ENCODE data around the gene REV3L.
A peak's percentile ranks its signal among the peaks of the same experiment; 100 is the strongest.
"Not testable (repeated sequence)": the region's sequence is repeated elsewhere in the genome, so short reads cannot be mapped to it uniquely, and the experiment has no call there.

The REV3L gene

DNA sequence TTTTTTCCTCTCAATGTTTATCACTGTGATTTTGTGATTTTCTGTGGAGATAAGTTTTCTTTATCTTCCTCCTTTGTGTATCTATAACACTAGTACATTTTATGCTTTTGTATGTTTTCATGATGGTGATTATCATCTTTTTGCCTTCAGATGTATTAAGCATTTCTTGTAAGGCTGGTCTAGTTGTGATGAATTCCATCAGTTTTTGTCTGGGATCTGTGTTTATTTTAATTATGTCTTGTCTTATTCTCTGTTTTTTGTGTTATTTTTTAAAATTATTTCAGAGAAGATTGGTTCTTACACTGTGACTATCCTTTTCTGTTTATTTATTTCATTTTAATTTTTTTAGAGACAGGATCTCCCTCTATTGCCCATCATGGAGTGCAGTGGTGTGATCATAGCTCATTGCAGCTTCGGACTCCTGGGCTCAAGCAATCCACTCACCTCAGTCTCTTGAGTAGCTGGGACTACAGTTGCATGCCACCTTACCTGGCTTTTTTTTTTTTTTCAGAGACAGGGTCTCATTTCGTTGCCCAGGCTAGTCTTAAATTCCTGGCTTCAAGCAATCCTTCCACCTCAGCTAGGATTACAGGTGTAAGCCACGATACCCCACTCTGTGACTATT is 208.3 kb downstream of the REV3L start:
- peaks cover 64% of the 10 kb centered on the region for H3K36me3 ChIP-seq (replicated peaks)
- no peaks in the 10 kb centered on the region for H3K4me1 ChIP-seq
- no peak overlapping the region for H3K4me3 ChIP-seq
- in situ Hi-C loops (cut with MboI; ENCODE audit: low sequenced_read_pairs) = no loop called here
- H3K9me3 ChIP-seq = no peaks in the 10 kb centered on the region; the same call in 1 of the 2 replicates
- H3K27me3 ChIP-seq (ENCODE audit: low read depth) = no peaks in the 10 kb centered on the region
- DNase-seq (ENCODE audit: low spot score in 2 of 2) = no peak

DNA sequence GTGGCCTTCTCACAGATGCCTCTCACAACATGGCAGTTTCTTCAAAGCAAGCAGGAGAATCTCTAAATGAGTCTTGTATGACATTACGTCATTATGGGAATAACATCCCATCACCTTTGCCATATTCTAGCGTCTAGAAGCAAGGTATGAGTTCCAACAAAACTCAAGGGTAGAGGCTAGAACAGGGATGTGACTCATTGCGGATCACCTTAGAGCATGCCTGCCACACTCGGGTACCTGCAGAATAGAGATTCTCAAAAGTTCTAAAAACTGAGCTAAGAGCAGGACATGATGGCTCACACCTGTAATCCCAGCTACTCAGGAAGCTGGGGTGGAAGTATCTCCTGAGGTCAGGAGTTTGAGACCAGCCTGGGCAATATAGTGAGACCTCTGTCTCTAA is 212.9 kb downstream of the REV3L start:
- no peaks in the 10 kb centered on the region for H3K4me1 ChIP-seq
- no peak for DNase-seq (ENCODE audit: low spot score in 2 of 2)
- in situ Hi-C loops (cut with MboI; ENCODE audit: low sequenced_read_pairs) = no loop called here
- H3K4me3 ChIP-seq = no peak overlapping the region
- no peaks in the 10 kb centered on the region for H3K27me3 ChIP-seq (ENCODE audit: low read depth)
- peaks cover 63% of the 10 kb centered on the region for H3K36me3 ChIP-seq (replicated peaks)
- H3K9me3 ChIP-seq = no peaks in the 10 kb centered on the region

DNA sequence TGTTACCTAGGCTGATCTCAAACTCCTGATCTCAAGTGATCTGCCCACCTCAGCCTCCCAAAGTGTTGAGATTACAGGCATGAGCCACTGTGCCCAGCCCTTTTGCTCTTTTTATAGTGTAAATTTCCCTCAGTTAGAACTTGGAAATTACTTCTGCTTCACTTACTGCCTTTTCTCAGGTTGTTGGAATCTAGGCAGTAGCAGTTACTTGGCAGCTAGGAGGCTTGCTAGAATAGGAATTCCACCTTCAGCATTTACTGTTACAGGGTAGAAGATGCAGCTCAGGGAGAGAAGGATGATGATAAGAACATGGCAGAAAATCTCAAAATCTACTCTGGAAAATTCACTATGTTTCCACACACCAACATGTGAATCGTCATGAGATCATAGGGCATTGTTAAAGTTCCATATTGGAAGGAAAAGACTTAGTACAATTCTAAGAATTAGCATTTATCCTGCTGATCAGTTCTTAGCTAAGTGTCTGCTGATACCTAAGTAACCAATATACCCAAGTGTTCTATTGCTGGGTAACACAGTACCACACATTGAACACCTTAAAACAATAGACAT is 213.5 kb downstream of the REV3L start:
- Histone ChIP-seq H3K9me3 (no peaks in the 10 kb centered on the region), H3K27me3 (ENCODE audit: low read depth) (no peaks in the 10 kb centered on the region), H3K4me3 (no peak overlapping the region), H3K4me1 (no peaks in the 10 kb centered on the region), H3K36me3 (replicated peaks) (peaks cover 59% of the 10 kb centered on the region)
- DNase-seq (ENCODE audit: low spot score in 2 of 2) = no peak
- in situ Hi-C loops (cut with MboI; ENCODE audit: low sequenced_read_pairs) = no loop called here

DNA sequence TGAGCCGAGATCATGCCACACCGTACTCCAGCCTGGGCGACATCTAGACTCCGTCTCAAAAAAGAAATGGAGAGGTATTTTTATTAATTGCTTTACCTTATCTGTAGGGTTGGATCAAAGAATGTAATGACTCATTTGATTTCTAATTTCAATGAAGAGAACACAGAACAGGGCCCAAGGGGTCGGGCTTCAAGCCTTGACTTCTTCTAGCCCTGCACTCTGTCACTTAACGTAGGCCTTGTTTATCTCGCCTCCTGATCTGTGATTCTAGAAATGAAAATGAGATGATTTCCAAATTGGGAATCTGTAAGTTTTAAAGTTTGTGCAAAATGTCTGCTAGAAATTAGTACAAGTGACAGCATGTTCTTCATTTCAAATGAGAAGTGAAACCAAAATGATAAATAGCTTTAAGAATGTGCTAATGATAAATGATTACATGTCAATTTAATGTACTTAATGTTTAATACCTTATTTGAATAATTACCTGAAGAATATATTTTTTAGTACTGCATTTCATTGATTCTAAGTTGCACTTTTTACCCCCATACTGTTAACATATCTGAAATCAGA is 215.2 kb downstream of the REV3L start:
- in situ Hi-C loops (cut with MboI; ENCODE audit: low sequenced_read_pairs) = no loop called here
- no peaks in the 10 kb centered on the region for H3K27me3 ChIP-seq (ENCODE audit: low read depth)
- H3K4me3 ChIP-seq = no peak overlapping the region
- no peak for DNase-seq (ENCODE audit: low spot score in 2 of 2)
- H3K36me3 ChIP-seq (replicated peaks) = peaks cover 51% of the 10 kb centered on the region
- no peaks in the 10 kb centered on the region for H3K4me1 ChIP-seq
- no peaks in the 10 kb centered on the region for H3K9me3 ChIP-seq

DNA sequence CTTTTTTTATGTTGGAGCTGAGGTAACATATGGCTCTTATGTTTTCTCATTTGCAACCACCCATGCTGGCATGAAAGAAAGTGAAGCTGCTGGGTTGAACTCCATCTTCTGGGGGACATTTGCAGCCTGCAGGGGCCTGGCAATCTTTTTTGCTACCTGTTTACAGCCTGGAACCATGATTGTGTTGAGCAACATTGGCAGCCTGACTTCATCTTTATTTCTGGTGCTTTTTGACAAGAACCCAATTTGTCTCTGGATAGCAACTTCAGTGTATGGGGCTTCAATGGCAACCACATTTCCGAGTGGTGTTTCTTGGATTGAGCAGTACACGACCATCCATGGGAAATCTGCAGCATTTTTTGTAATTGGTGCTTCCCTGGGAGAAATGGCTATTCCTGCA is 216.7 kb downstream of the REV3L start:
- Histone ChIP-seq H3K36me3 (replicated peaks) (peaks cover 51% of the 10 kb centered on the region), H3K4me3 (no peak overlapping the region), H3K4me1 (no peaks in the 10 kb centered on the region; the same call in 1 of the 2 replicates), H3K9me3 (no peaks in the 10 kb centered on the region), H3K27me3 (ENCODE audit: low read depth) (no peaks in the 10 kb centered on the region)
- in situ Hi-C loops (cut with MboI; ENCODE audit: low sequenced_read_pairs) = no loop called here
- no peak for DNase-seq (ENCODE audit: low spot score in 2 of 2)

DNA sequence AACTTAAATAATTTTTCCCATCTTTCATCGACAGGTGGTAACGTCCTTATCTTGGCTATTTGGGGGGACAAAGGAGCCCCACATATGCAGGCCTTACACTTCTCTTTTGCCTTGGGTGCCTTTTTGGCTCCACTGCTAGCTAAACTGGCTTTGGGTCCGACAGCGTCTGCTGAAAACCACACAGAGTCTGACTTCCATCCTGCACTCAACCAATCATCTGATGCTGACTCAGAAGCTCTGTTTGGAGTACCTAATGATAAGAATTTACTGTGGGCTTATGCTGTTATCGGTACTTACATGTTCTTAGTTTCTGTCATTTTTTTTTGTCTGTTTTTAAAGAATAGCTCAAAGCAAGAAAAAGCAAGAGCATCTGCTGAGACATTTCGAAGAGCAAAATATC is 217.2 kb downstream of the REV3L start:
- peaks cover 51% of the 10 kb centered on the region for H3K36me3 ChIP-seq (replicated peaks)
- no peaks in the 10 kb centered on the region for H3K27me3 ChIP-seq (ENCODE audit: low read depth)
- in situ Hi-C loops (cut with MboI; ENCODE audit: low sequenced_read_pairs) = no loop called here
- no peak for DNase-seq (ENCODE audit: low spot score in 2 of 2)
- H3K4me3 ChIP-seq = no peak overlapping the region
- H3K9me3 ChIP-seq = no peaks in the 10 kb centered on the region
- H3K4me1 ChIP-seq = peaks cover 3% of the 10 kb centered on the region

DNA sequence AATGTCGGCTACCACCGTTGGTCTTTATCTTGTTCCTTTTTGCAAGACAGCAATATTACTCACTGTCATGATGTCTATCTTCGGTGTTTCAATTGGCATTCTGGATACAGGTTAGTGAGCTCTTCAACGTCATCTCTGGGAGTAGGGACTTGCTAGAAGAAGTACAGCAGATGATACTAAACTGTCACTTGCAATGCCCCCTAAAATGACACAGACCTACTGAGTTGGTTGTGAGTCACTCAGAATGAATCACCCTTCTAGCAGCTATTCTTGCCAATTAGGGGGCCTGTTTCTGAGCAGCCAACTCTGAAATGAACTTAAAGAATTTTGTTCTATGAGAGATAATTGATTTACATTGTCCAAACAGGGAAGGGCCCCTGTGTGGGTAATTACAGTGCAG is 219.2 kb downstream of the REV3L start:
- in situ Hi-C loops (cut with MboI; ENCODE audit: low sequenced_read_pairs) = no loop called here
- no peaks in the 10 kb centered on the region for H3K27me3 ChIP-seq (ENCODE audit: low read depth)
- H3K9me3 ChIP-seq = no peaks in the 10 kb centered on the region
- H3K4me1 ChIP-seq = peaks cover 4% of the 10 kb centered on the region
- H3K4me3 ChIP-seq = no peak overlapping the region
- DNase-seq (ENCODE audit: low spot score in 2 of 2) = no peak
- peaks cover 39% of the 10 kb centered on the region for H3K36me3 ChIP-seq (replicated peaks)

DNA sequence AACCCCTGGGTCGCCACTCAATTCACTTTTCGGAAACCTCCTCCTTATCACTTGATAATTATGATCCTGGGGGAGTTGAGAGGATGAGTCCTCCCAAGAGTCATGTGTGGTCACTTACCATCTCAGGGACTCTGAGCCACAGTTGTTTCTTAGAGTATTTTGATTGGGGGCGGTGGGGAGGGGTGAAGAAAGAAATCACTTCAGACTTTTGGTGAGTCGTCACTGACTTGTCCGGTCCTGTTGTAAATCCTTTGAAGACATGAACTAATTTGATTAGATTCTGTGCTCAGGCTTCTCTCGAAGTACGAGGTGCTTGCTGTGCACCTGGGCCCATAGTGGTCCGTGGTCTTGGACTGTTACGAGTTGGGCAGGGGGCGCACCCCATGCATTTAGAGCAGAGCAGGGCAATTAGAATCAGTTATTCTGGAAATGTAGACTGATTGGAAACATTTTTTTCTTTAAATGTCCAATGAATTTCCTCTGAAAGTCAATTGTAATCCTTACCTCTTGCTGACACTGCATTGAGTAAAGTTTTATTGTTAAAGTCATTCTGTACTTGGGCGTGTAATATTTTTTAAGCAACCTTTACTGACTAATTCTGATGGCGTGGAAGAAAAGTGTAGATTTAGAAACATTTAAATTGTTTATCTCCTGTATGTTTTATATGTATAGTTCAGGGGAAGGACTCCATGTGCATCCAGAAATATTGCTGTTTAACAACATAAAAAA is 222.3 kb downstream of the REV3L start:
- in situ Hi-C loops (cut with MboI; ENCODE audit: low sequenced_read_pairs) = no loop called here
- Histone ChIP-seq H3K27me3 (ENCODE audit: low read depth) (no peaks in the 10 kb centered on the region), H3K9me3 (no peaks in the 10 kb centered on the region), H3K4me3 (peak overlapping the region; percentile 86), H3K4me1 (peaks cover 17% of the 10 kb centered on the region), H3K36me3 (replicated peaks) (peaks cover 8% of the 10 kb centered on the region)
- DNase-seq (ENCODE audit: low spot score in 2 of 2) = no peak

DNA sequence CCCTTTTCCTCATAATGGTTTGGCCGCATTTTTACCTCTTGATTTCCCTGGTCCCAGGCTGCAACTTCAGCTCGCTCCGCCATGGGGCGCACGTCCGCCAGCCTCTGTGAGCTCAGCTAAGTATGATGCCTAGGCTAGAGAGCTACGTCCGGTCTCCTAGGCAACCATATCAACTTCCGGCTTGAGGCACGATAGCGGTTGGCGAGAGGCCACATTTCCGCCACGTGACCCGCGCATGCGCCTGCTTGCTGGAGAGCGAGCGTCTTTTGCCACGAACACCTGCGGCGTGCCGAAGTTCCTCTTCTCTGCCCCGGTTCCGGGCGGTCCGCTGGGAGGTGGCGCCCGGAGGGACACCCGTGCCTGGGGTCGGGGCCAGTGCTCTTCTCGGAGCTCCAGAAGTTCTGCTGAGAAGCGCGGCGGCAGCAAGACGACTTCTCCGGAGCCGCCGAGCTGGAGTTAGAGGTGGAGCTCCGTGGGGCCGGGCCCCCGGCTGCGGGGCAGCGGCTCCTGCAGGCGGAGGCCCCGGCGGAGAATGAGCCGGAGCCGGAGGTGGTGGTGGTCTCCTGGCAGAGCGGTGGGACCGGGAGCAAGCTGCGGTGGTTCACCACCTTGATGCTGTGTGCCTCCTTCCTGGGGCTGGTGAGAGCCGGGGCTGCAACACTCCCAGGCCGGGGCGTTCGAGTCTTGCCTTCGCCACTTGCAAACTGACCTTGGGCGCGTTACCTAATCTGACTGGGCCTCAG is 223.8 kb downstream of the REV3L start:
- H3K36me3 ChIP-seq (replicated peaks) = peaks cover 7% of the 10 kb centered on the region
- H3K27me3 ChIP-seq (ENCODE audit: low read depth) = no peaks in the 10 kb centered on the region
- H3K9me3 ChIP-seq = no peaks in the 10 kb centered on the region
- peaks cover 25% of the 10 kb centered on the region for H3K4me1 ChIP-seq
- peak; percentile 95 to 99 for DNase-seq (ENCODE audit: low spot score in 2 of 2)
- peak overlapping the region; percentile 86 for H3K4me3 ChIP-seq
- in situ Hi-C loops (cut with MboI; ENCODE audit: low sequenced_read_pairs) = no loop called here

DNA sequence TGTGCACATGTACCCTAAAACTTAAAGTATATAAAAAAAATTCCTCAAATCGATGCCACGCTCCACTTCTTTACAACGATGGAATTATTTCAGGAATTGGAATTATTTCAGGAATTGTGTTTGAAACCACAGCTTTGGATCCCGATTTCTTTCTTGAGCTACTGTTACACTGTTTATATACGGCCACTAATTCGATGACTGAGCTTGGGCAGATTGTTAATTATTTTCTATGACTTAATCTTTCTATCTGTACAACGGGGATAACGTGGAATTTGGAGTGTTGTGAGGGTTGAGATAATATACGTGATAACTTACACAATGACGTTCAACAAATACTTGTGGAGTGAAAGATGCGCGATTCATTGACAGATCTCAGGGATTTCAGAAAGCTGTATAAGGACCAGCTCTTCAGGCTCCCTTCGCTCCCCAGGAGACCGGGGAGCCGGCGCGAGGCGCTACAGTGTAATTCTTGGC is 224.4 kb downstream of the REV3L start:
- DNase-seq (ENCODE audit: low spot score in 2 of 2) = no peak
- H3K4me1 ChIP-seq = peaks cover 31% of the 10 kb centered on the region
- peak overlapping the region; percentile 86 for H3K4me3 ChIP-seq
- in situ Hi-C loops (cut with MboI; ENCODE audit: low sequenced_read_pairs) = no loop called here
- no peaks in the 10 kb centered on the region for H3K27me3 ChIP-seq (ENCODE audit: low read depth)
- H3K36me3 ChIP-seq (replicated peaks) = peaks cover 1% of the 10 kb centered on the region
- no peaks in the 10 kb centered on the region for H3K9me3 ChIP-seq

DNA sequence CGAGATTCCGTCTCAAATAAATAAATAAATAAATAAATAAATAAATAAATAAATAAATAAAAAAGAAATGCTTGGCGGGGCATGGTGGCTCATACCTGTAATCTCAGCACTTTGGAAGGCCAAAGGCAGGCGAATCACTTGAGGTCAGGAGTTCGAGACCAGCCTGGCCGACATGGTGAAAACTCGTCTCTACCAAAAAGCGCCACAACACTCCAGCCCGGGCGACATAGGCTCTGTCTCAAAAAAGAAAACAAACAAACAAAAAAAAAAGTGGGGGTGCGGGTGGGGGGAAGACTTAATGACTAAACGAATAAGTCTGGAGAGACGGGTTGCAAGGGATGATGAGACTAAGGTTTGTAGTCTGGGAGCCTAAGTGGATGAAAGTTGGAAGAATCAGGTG is 225.0 kb downstream of the REV3L start:
- no peaks in the 10 kb centered on the region for H3K27me3 ChIP-seq (ENCODE audit: low read depth)
- in situ Hi-C loops (cut with MboI; ENCODE audit: low sequenced_read_pairs) = no loop called here
- H3K36me3 ChIP-seq (replicated peaks) = no peaks in the 10 kb centered on the region
- no peaks in the 10 kb centered on the region for H3K9me3 ChIP-seq
- no peak for DNase-seq (ENCODE audit: low spot score in 2 of 2)
- H3K4me1 ChIP-seq = peaks cover 37% of the 10 kb centered on the region
- H3K4me3 ChIP-seq = no peak overlapping the region

DNA sequence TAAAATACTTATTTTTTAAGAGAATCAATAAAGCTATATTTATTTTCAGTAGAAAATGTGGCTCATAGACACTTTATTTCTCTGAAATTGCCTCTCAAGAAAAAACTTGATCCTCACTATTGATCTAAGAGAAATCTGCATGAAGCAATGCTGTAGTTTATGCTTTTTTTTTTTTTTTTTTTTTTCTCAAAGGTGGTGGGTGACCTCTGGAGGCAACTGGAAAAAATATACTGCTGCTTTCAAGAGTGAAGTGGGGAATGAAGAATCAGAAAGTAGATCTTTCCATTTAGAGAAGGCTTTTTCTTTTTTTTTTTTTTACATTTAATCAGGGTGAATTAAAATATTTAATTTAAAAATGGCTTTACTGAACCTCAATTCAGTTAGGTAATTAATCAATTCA is 226.4 kb downstream of the REV3L start:
- DNase-seq (ENCODE audit: low spot score in 2 of 2) = peak in 1 of 2 experiments; percentile 60
- Histone ChIP-seq H3K4me1 (peaks cover 40% of the 10 kb centered on the region), H3K36me3 (replicated peaks) (no peaks in the 10 kb centered on the region), H3K4me3 (no peak overlapping the region), H3K27me3 (ENCODE audit: low read depth) (no peaks in the 10 kb centered on the region), H3K9me3 (no peaks in the 10 kb centered on the region)
- in situ Hi-C loops (cut with MboI; ENCODE audit: low sequenced_read_pairs) = no loop called here

DNA sequence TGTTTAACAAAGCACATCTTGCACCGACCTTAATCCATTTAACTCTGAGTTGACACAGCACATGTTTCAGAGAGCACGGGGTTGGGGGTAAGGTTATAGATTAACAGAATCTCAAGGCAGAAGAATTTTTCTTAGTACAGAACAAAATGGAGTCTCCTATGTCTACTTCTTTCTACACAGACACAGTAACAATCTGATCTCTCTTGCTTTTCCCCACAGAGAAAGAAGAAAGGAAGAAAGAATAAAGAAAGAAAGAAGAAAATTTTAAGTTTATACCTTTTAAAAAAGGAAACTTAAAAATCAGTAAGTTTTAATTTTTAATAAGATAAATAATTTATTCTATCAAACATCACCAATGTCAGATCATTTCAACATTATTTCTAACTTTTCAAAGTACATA is 227.2 kb downstream of the REV3L start:
- DNase-seq (ENCODE audit: low spot score in 2 of 2); H3K4me3 ChIP-seq; H3K27me3 ChIP-seq (ENCODE audit: low read depth); H3K36me3 ChIP-seq (replicated peaks); in situ Hi-C loops (cut with MboI; ENCODE audit: low sequenced_read_pairs); H3K9me3 ChIP-seq: not testable (repeated sequence)
- H3K4me1 ChIP-seq = peaks cover 37% of the 10 kb centered on the region

Measured in HAP-1 (cell line).